GM19239 (cell line): ENCODE data around the gene INSC.
A peak's percentile ranks its signal among the peaks of the same experiment; 100 is the strongest.
"Not testable (repeated sequence)": the region's sequence is repeated elsewhere in the genome, so short reads cannot be mapped to it uniquely, and the experiment has no call there.

Source experiments
- DNase-seq: peaks from one replicate; pipeline ENCODE4 v3.0.0; 2011; ENCODE audit warnings: low spot score; ENCODE audit not compliant: insufficient read length
- FAIRE-seq: peaks from 2 replicates; lab custom pipeline; 2011; peaks lifted over from hg19 to GRCh38; lab: Jason Lieb, UNC

Gene INSC

DNA sequence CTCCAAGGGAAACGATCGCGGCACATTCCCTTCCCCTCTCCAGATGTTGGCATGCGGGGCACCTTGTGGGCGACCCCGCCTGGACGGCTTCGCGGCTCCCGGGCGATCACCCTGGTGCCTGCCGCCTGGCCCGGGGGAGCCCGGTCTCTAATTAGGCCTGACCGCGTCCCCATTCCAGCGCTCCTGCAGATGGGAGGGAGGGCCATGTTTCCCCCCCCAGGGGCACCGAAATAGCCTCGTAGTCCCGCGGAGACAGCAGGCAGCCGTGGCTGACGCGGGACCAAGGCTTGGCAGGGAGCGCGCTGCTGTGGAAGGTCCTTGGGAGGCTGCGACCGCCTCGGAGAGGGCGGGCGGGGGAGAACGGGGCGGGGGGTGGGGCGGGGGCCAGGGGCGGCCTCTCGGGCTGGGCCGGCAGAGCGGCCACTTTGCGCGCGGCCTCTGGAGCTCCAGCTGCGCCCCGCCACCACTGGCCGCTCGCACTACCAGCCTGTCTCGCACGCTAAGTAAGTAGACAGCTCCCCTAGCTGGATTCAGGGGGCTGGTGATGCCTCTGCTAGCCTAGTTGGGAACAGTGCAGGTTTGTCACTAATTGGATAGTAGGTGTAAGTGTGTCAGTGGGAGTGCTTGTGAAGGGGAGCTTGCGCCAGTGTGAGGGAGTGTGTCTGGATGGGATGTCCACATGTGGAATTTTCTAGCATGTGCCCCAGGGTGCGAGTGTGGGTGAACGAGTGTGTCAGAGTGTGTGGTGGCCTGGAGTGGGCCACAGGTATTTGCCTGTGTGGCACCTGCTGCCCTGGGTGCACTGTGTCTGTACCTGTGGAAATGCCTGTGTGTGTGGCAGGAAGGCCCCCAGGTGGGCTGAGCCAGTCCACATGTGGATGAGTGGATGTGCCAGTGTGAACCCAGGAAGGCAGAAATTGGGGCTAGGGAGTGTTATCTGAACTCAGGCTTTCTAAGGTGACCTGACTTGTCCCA lies at the start of gene INSC:
Gene INSC, plus strand, starts transcription at position 423 of the 975 bp plus-strand sequence. CDS start 34,252 bp downstream, outside the sequence.
- FAIRE-seq (peak; percentile 52), DNase-seq (no peak)

GRCh38 chr11:15069751-15070150 lies 45.0 kb upstream of the INSC start:
- DNase-seq, FAIRE-seq: not testable (repeated sequence)

- DNase-seq: no peak
- FAIRE-seq: no peak
Measured at GRCh38 chr11:15071556-15072255, 43.0 kb upstream of the INSC start.

GRCh38 chr11:15072551-15073143 lies 42.1 kb upstream of the INSC start:
- FAIRE-seq: no peak

GRCh38 chr11:15073361-15074205 lies 41.1 kb upstream of the INSC start, which contains the start of gene CALCB:
TSS of gene CALCB (plus strand) at chr11:15073593. CDS start at chr11:15074719, 1,126 bp downstream.
- FAIRE-seq (no peak), DNase-seq (no peak)

More at GRCh38 chr11:15072551-15073143, 42.1 kb upstream of the INSC start:
- no peak for DNase-seq

GRCh38 chr11:15074206-15075161 lies 40.2 kb upstream of the INSC start:
- FAIRE-seq (peak; percentile 84), DNase-seq (peak; percentile 34)

- FAIRE-seq: no peak
Measured at GRCh38 chr11:15075162-15075526, 39.6 kb upstream of the INSC start.

GRCh38 chr11:15091175-15091574 lies 23.5 kb upstream of the INSC start:
- DNase-seq: no peak
- FAIRE-seq: no peak

More at GRCh38 chr11:15075162-15075526, 39.6 kb upstream of the INSC start:
- no peak for DNase-seq

DNA sequence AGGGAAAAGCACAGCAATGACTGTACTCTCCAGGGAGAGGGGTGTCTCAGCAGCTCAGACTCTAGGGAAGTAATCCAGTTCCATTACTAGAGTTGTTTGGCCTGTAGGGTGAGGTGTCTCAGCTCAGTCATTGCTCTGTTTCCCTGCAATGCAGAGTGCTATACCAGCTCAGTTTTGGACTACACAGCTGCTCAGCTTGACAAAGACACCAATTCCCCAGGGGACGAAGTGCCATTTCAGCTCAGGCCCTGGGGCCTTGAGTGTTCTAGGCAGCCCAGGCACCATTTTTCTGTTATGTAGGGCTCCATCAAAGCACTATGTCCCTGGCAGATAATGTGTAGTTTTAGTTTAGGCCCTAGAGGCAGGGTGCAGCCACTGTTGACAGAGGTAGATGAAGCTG lies 23.1 kb upstream of the INSC start:
- FAIRE-seq (no peak), DNase-seq (no peak)

GRCh38 chr11:15093432-15093831 lies 21.3 kb upstream of the INSC start:
- FAIRE-seq (no peak), DNase-seq (no peak)

GRCh38 chr11:15095736-15096228 lies 18.9 kb upstream of the INSC start:
- DNase-seq: no peak
- FAIRE-seq: no peak

- FAIRE-seq: no peak
- DNase-seq: no peak
Measured at GRCh38 chr11:15097411-15097810, 17.3 kb upstream of the INSC start.

- DNase-seq (no peak), FAIRE-seq (no peak)
Measured at GRCh38 chr11:15099267-15099666, 15.5 kb upstream of the INSC start.

GRCh38 chr11:15101072-15101709 lies 13.5 kb upstream of the INSC start:
- FAIRE-seq (peak; percentile 94), DNase-seq (no peak)

- DNase-seq (no peak), FAIRE-seq (no peak)
Measured at GRCh38 chr11:15104166-15104565, 10.6 kb upstream of the INSC start.

DNA sequence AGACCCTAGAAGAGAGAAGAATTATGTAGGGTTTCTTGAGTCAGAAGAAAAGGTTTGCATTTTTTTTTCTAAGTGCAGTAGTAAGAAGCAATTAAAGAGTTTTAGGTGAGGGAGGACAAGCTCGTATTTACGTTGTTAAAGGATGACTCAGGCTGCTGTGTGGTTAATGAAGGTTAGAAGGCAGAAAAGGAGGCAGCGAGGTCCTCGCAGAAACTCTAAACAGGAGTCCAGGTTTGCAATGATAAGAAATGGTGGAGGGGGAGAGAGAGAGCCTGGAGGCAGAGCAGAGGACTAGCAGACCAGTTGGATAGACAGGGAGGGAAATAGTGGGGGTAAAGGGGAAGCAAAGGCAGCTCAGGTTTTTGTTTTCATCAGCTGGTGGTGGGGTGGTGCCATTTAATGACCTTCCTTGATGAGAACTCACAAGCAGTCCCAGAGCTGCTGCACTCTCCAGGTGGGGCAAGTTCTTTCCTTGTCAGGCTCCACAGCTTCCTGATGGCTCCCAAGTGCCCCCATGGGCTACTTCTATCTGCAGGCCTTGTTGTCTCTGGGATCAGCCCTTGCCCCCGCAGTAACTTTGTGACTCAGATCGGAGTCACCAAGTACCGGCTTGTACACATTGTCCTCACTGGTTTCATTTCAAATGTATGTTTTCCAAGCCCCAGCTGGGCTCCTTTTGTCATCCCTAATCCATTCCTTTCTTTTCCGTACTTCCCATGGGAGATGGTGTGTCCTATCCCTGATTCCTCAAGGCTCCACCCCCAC lies 8.3 kb upstream of the INSC start:
- no peak for FAIRE-seq

More for the DNA sequence above, 8.3 kb upstream of the INSC start:
- DNase-seq: no peak
